GOT3 (cell line): ENCODE data around the gene AHSP.
"Not testable (repeated sequence)": the region's sequence is repeated elsewhere in the genome, so short reads cannot be mapped to it uniquely, and the experiment has no call there.

Experiments used
- DNase-seq: peaks from one replicate; lab custom pipeline; 2025; ENCODE audit warnings: mixed read lengths; lab: John Stamatoyannopoulos, UW

The AHSP gene

GRCh38 chr16:31501226-31501965, 26.3 kb upstream of the AHSP start:
- DNase-seq: no peak

DNA sequence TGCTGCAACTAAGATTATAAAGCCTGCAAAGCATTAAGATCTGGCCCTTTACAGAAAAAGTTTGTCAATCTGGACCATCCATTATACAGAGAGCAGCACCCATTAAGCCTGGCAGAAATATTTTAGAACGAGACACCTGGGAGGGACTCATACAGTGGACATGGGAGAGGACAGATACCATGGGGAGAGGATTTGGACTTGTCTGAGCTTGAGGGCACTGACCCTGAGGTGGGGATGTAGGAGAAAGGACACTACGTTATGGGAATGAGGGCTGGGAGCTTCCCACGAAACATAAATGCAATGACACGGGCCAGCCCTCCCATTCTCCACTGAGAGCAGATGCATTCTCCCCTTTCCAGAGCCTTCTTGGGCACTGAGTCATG, 25.7 kb upstream of the AHSP start:
- no peak for DNase-seq

GRCh38 chr16:31502981-31503380, 24.7 kb upstream of the AHSP start:
- no peak for DNase-seq

DNA sequence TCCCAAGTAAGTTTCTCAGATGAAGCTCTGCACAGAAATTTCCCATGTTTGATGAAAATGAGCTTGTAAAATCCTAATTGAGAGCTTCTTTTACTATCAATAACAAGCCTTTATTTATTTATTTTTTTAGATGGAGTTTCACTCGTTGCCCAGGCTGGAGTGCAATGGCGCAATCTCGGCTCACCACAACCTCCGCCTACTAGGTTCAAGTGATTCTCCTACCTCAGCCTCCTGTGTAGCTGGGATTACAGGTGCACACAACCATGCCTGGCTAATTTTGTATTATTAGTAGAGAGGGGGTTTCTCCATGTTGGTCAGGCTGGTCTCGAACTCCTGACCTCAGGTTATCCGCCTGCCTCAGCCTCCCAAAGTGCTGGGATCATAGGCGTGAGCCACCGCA, 24.1 kb upstream of the AHSP start:
- not testable (repeated sequence) for DNase-seq

GRCh38 chr16:31504159-31504558, 23.5 kb upstream of the AHSP start:
- no peak for DNase-seq

DNA sequence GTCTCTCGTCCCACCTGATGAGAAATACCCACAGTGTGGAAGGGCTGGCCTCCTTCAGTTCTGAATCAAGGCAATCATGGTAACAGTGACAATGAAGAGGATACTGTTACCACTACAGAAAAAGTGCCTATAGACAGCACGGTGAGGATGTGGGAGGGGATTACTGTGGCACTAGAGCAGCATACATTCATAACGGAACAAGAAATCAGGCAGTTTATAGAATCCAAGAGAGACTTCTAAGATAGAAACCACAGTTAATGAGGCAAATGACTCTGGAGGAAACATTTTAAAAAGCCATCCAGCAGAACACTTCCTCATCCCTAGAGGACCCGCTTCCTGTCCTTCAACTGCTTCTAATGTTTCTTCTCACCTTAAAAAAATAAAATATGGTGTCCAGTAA, 22.2 kb upstream of the AHSP start:
- DNase-seq: no peak

GRCh38 chr16:31507617-31507928, 20.1 kb upstream of the AHSP start:
- no peak for DNase-seq

GRCh38 chr16:31507929-31508705, 19.6 kb upstream of the AHSP start, which contains the start of gene RUSF1:
Gene RUSF1 (minus strand): TSS chr16:31508391. CDS start chr16:31508373, 18 bp downstream.
- DNase-seq: peak; percentile 62

GRCh38 chr16:31508706-31509195, 18.9 kb upstream of the AHSP start:
- no peak for DNase-seq

DNA sequence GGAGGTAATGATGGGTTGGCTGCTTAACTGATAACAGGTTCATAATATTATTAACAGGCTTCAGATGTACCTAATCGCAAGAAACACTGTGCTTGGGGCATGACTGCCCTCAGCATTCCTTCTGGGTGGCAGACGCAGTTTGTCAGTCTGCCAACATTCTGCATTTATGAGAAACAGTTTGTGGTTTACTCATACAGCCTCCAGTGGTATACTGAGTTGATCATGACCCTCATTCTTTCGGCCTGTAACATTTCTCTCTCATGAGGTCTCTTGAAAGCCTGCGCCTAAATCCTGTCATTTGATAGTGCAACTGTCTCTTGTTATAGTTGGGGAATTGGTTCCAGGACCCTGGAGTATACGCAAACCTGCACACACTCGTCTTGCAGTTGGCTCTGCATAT, 14.6 kb upstream of the AHSP start:
- DNase-seq: no peak

DNA sequence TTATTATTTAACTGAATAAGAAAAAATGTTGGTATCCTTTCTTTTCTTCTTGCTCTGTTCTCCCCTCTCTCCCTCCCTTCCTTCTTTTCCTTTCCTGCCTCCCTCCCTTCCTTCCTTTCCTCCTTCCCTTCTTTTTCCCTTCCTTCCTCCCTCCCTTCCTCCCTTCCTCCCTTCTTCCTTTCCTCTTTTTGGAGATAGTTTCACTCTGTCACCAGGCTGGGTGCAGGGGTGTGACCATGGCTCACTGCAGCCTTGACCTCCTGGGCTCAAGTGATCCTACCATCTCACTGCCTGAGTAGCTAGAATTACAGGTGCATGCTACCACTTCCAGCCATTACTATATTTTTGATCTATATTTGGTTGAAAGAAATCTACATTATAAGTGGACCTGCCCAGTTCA, 13.8 kb upstream of the AHSP start:
- no peak for DNase-seq

DNA sequence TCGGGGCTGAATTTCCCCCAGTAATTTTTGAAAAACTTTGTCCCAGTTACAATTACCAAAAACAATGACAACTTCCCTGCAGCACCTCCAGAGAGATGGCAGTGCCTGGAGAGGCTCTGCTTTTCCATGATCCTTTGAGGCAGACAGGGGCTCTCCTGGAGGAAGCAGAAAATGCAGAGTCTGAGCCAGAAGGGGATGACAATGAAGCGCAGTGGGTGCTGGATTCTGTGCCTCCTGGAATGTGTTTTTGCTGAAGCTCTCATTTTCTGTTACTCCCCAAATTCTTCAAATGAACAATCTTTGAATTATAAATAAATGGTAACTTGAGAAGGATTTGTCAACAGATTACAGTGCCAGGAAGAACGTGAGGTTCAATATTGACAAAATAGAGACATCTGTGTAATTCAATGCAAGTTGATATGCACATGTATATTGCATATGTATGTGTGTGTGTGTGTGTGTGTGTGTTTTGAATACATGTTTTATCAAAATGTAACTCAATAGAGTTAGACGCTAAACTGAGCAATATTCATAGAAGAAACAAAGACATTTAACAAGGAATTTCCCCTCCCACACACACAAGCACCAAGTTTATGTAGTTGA, 9.8 kb upstream of the AHSP start:
- DNase-seq: no peak

DNA sequence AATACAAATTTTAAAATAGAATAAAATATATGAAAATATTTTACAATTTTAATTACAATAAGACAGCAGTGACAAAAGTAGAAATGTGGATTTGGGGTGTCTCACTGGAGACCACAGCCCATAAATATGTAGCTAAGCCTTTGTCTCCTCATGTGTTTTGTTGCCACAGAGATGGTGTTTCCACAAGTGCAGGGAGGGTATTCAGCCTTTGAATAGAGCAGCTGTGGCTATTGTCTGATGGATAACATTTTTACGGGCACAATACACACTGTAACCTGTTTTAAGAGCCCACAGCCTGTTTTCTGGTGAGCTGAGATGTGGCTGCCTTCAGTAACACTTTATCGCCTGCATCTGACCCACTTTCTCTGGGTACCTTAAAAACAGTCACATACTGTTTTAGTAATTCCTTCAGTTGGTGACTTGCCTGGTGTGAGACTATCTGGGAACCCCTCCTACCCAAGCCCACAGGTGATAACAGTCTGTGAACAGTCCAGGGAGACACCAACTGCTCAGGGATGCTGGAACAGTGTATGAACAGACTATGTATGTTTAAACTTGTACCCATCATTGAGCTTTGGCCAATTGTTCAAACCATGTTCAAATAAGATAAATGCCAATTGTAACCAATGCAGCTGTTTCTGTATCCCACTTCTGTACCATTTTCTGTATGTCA, 7.8 kb upstream of the AHSP start:
- DNase-seq: no peak

DNA sequence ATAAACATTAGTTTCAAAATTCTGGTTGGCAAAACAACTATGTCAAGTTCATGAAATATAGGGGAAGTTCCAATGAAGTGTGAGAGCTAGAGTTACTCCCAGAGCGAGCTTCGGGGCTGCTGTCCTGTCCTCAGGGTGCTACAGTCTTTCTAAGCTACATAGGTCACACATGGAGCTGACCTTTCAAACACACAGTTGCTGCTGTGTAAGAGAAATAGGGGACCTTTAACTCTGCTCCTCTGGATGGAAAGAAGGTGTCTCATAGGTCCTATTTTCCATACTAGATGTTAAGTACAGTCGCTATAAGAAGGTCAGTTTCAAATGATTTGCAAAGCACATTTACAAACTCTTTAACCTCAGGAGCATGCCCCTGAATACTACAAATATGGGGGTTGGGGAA, 6.3 kb upstream of the AHSP start:
- DNase-seq: no peak

GRCh38 chr16:31522071-31522470, 5.6 kb upstream of the AHSP start:
- no peak for DNase-seq

- DNase-seq: not testable (repeated sequence)
These were observed 3.9 kb upstream of the AHSP start for GRCh38 chr16:31523768-31524167.

DNA sequence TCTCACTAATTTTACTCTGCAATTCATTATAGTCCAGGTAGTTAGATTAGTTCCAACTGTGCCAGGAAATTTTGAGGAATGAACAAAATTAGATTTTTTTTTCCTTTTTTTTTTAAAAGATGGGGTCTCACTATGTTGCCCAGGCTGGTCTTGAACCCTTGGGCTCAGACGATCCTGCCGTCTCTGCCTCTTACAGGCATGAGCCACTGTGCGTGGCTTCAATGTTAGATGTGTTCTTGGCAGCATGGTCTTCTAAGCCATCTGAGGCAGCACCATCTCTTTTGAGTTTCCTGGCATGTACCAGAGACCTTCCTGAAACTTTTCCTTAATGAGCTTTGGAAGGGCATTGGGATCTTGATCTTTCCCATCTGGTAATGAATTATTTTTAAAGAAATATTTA, 2.6 kb upstream of the AHSP start:
- no peak for DNase-seq

DNA sequence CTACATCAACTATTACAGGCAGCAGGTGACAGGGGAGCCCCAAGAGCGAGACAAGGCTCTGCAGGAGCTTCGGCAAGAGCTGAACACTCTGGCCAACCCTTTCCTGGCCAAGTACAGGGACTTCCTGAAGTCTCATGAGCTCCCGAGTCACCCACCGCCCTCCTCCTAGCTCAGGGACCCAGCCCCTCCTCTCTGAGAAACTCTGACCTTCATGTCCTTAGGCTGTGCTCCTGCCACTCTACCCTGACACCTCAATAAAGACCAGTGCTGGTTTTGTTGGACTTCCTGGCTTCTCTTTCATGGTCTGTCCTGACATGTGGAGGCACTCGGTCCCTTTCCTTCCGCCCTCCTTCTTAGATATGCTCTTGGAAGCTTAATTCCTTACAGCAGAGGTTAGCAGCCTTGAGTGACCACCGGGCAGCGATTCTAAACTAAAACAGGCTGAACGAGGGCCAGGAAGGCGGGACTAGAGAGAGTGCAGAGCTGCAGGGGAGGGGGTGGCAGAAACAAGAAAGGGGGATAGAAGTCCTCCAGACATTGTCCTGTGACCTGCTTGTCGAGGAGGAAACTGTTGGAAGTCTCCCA, 915 bp downstream of the AHSP start:
- no peak for DNase-seq

GRCh38 chr16:31529108-31529936, 1.6 kb downstream of the AHSP start:
- no peak for DNase-seq

- DNase-seq: no peak
These were observed 2.2 kb downstream of the AHSP start for GRCh38 chr16:31529937-31530312.

GRCh38 chr16:31530405-31530804, 2.7 kb downstream of the AHSP start:
- DNase-seq: no peak
